ENCODE data around the gene GRK6. TPM values are rescaled to one million over a fixed set of nuclear protein-coding genes. Genes with fewer than 3 reads are reported as not detected.

The GRK6 gene
- polyA plus RNA-seq, 1 of the 3 experiments (the other 2 are of a cell fraction), result 39.5 TPM

DNA sequence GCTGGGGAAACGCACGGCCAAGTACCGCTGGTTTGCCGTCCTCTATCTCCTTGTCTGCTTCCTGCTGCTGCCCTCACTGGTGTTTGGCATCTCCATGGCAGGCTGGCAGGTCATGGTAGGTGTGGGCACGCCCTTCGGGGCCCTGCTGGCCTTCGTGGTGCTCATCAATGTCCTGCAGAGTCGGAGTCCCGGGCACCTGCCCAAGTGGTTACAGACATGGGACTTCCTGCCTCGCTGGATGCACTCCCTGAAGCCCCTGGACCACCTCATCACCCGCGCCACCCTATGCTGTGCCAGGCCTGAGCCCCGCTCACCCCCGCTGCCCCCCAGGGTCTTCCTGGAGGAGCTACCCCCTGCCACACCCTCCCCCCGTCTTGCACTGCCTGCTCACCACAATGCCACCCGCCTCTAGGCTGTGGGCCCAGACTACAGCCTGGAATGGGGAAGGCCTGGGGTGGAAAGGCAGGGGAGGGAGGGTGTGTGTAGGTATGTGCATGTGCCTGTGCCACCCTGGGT, 28.5 kb upstream of the GRK6 start:
- POLR2A ChIA-PET, result no interaction called here
- no peak overlapping the region for H3K4me3 ChIP-seq (ENCODE audit: low read depth in 2 of 2, low read length in 1 of 2)
- H3K4me1 ChIP-seq (ENCODE audit: control insufficient read depth in 1 of 2, insufficient read depth in 2 of 2, low read depth in 1 of 2, low read length in 1 of 2), result peaks cover 0 to 10% of the 10 kb centered on the region in 2 experiments; a peak in 1 of 4 replicates
- CTCF ChIA-PET, result interaction anchor here (1.0 to 12.2 kb wide), 3 partner anchors 8 to 79 kb away, joined by 3 to 318 read pairs (median 4); partner anchors contain the start of gene PRR7
- no peaks in the 10 kb centered on the region for H4K20me1 ChIP-seq (ENCODE audit: insufficient read depth)
- no peaks in the 10 kb centered on the region for H3K79me2 ChIP-seq (ENCODE audit: insufficient read depth)
- H3K9me2 ChIP-seq, result no peaks in the 10 kb centered on the region
- no peak overlapping the region for H3K9ac ChIP-seq
- TF ChIP-seq TAF1 (IDR thresholded peaks at IDR 0.05; ENCODE audit: borderline replicate concordance, low read depth, low read length) (no peak), EZH2phosphoT487 (IDR thresholded peaks at IDR 0.05; ENCODE audit: borderline replicate concordance, low read depth) (no peak), RAD21 (IDR thresholded peaks at IDR 0.05; ENCODE audit: low read length) (no peak), POLR2AphosphoS5 (IDR thresholded peaks at IDR 0.05; ENCODE audit: low read depth, low read length) (no peak), FOSL2 (IDR thresholded peaks at IDR 0.05; ENCODE audit: borderline replicate concordance, low read depth) (no peak), SMC3 (IDR thresholded peaks at IDR 0.05; ENCODE audit: low read depth, low read length) (no peak)
- TF ChIP-seq, protein P1, sequence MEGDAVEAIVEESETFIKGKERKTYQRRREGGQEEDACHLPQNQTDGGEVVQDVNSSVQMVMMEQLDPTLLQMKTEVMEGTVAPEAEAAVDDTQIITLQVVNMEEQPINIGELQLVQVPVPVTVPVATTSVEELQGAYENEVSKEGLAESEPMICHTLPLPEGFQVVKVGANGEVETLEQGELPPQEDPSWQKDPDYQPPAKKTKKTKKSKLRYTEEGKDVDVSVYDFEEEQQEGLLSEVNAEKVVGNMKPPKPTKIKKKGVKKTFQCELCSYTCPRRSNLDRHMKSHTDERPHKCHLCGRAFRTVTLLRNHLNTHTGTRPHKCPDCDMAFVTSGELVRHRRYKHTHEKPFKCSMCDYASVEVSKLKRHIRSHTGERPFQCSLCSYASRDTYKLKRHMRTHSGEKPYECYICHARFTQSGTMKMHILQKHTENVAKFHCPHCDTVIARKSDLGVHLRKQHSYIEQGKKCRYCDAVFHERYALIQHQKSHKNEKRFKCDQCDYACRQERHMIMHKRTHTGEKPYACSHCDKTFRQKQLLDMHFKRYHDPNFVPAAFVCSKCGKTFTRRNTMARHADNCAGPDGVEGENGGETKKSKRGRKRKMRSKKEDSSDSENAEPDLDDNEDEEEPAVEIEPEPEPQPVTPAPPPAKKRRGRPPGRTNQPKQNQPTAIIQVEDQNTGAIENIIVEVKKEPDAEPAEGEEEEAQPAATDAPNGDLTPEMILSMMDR (IDR thresholded peaks at IDR 0.05), result no peak
- TF ChIP-seq, protein P2, sequence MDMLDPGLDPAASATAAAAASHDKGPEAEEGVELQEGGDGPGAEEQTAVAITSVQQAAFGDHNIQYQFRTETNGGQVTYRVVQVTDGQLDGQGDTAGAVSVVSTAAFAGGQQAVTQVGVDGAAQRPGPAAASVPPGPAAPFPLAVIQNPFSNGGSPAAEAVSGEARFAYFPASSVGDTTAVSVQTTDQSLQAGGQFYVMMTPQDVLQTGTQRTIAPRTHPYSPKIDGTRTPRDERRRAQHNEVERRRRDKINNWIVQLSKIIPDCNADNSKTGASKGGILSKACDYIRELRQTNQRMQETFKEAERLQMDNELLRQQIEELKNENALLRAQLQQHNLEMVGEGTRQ (IDR thresholded peaks at IDR 0.05; ENCODE audit: borderline replicate concordance, low read depth, low read length), result no peak
- WGBS (ENCODE audit: low lambda C conversion rate), result 57% methylated on average over 4 of the region's 16 CpGs
- DNase-seq, result peak; percentile 20
- H3K27ac ChIP-seq (ENCODE audit: low read depth in 2 of 2, low read length in 1 of 2), result no peak overlapping the region
- H3F3A ChIP-seq (replicated peaks; ENCODE audit: insufficient read depth), result peaks cover 8% of the 10 kb centered on the region
- H2AFZ ChIP-seq (ENCODE audit: low read depth), result no peak overlapping the region
- H3K36me3 ChIP-seq (replicated peaks in 1 of 2; ENCODE audit: control insufficient read depth in 1 of 2, insufficient read depth in 2 of 2, low read length in 1 of 2), result no peaks in the 10 kb centered on the region
- no peaks in the 10 kb centered on the region for H3K27me3 ChIP-seq (ENCODE audit: insufficient read depth)
- no peak overlapping the region for H3K4me2 ChIP-seq
- H3K9me3 ChIP-seq, result no peaks in the 10 kb centered on the region

DNA sequence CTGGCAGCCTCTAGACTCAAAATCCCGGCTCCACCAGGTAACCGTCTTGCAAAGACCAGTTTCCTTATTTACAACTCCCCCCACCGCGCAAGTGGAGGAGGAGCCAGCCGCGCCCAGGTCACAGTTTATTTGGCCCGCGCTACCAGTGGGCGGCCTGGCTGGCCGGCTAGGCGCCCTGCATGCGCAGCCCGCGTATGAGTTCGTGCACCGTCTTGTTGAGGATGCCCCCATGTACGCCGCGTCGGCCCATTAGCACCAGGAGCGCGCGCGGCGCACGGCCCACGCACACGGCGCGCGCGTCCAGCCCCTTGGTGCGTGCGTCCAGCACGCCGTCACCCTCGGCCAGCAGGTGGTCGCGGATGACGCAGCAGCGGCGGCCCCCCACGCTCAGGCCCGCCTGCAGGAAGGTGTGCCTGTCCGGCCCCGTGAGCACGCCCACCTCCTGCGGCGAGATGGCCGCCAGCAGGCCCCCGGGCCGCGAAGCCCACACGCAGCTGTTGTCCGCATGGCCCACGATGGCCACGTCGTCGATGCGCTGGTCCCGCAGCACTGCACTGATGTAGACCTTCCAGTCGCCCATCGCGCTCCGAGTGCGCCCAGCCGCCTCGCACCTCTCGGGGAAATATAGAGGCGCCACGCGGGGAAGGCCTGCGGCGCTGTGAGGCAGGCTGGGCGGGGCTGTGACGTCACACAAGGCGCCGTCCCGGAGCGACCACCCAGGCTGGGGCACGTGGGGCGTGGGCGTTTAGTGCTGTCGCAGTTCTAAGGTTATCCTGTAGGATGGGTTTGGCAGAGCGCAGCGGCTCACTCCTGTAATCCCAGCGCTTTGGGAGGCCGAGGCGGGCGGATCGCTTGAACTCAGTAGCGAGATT, 26.2 kb upstream of the GRK6 start, which contains the start of gene PFN3:
Gene PFN3 (minus strand): TSS at position 665 of the 872 bp plus-strand sequence. CDS start 85 bp downstream, at position 580.
- Histone ChIP-seq H2AFZ (ENCODE audit: low read depth) (no peak within 1 kb of the TSS), H3K9me2 (no peaks in the 10 kb centered on the region), H3K9ac (no peak within 1 kb of the TSS), H3K9me3 (no peaks in the 10 kb centered on the region), H3K27ac (ENCODE audit: low read depth in 2 of 2, low read length in 1 of 2) (no peak within 1 kb of the TSS), H3F3A (replicated peaks; ENCODE audit: insufficient read depth) (peaks cover 8% of the 10 kb centered on the region), H3K27me3 (ENCODE audit: insufficient read depth) (no peaks in the 10 kb centered on the region), H4K20me1 (ENCODE audit: insufficient read depth) (no peaks in the 10 kb centered on the region), H3K4me2 (no peak within 1 kb of the TSS), H3K4me3 (ENCODE audit: low read depth in 2 of 2, low read length in 1 of 2) (no peak within 1 kb of the TSS), H3K79me2 (ENCODE audit: insufficient read depth) (no peaks in the 10 kb centered on the region), H3K4me1 (ENCODE audit: control insufficient read depth in 1 of 2, insufficient read depth in 2 of 2, low read depth in 1 of 2, low read length in 1 of 2) (peaks cover 0 to 24% of the 10 kb centered on the region in 2 experiments; a peak in 1 of 4 replicates), H3K36me3 (replicated peaks in 1 of 2; ENCODE audit: control insufficient read depth in 1 of 2, insufficient read depth in 2 of 2, low read length in 1 of 2) (no peaks in the 10 kb centered on the region)
- ChIA-PET CTCF (interaction anchor here (0.8 to 9.7 kb wide), 3 partner anchors 10 to 56 kb away, joined by 4 to 375 read pairs (median 206); partner anchors contain the start of gene PRR7), POLR2A (no interaction called here)
- no peak for DNase-seq
- TF ChIP-seq, protein P3, sequence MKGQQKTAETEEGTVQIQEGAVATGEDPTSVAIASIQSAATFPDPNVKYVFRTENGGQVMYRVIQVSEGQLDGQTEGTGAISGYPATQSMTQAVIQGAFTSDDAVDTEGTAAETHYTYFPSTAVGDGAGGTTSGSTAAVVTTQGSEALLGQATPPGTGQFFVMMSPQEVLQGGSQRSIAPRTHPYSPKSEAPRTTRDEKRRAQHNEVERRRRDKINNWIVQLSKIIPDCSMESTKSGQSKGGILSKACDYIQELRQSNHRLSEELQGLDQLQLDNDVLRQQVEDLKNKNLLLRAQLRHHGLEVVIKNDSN (IDR thresholded peaks at IDR 0.05; ENCODE audit: borderline replicate concordance, low read depth), result no peak
- no peak for TF ChIP-seq EZH2phosphoT487 (IDR thresholded peaks at IDR 0.05; ENCODE audit: borderline replicate concordance, low read depth)
- 95% methylated on average over 76 of the region's 92 CpGs for WGBS (ENCODE audit: low lambda C conversion rate)
